Fibroblast of skin of abdomen (primary cell): Measurements from ENCODE around the gene PCSK5.
"Not testable (repeated sequence)": the region's sequence is repeated elsewhere in the genome, so short reads cannot be mapped to it uniquely, and the experiment has no call there.

Source experiments
- DNase-seq: peaks from one replicate; pipeline ENCODE4 v3.0.0-alpha.2; 2013

PCSK5 gene

GRCh38 chr9:75889977-75890471 lies 449 bp upstream of the PCSK5 start:
- DNase-seq = peak; percentile 67

GRCh38 chr9:75891277-75891741 lies 836 bp downstream of the PCSK5 start:
- DNase-seq = peak; percentile 27

- DNase-seq = no peak
Measured at GRCh38 chr9:75891771-75892215, 1.3 kb downstream of the PCSK5 start.

GRCh38 chr9:75892216-75892911 lies 1.9 kb downstream of the PCSK5 start:
- DNase-seq = no peak

- DNase-seq = no peak
Measured at GRCh38 chr9:75893106-75893505, 2.6 kb downstream of the PCSK5 start.

GRCh38 chr9:75894566-75894965 lies 4.1 kb downstream of the PCSK5 start:
- no peak for DNase-seq

- DNase-seq = no peak
Measured at GRCh38 chr9:75895112-75895511, 4.6 kb downstream of the PCSK5 start.

GRCh38 chr9:75896193-75896592 lies 5.7 kb downstream of the PCSK5 start:
- no peak for DNase-seq

GRCh38 chr9:75900893-75901524 lies 10.5 kb downstream of the PCSK5 start:
- DNase-seq = not testable (repeated sequence)

GRCh38 chr9:75903785-75904360 lies 13.4 kb downstream of the PCSK5 start:
- DNase-seq = peak; percentile 28

GRCh38 chr9:75904364-75904763 lies 13.9 kb downstream of the PCSK5 start:
- no peak for DNase-seq

- DNase-seq = no peak
Measured at GRCh38 chr9:75906531-75906930, 16.1 kb downstream of the PCSK5 start.

GRCh38 chr9:75907329-75907728 lies 16.9 kb downstream of the PCSK5 start:
- DNase-seq = no peak

- no peak for DNase-seq
Measured at GRCh38 chr9:75907923-75908322, 17.4 kb downstream of the PCSK5 start.

GRCh38 chr9:75909776-75910175 lies 19.3 kb downstream of the PCSK5 start:
- DNase-seq = no peak

- peak; percentile 18 for DNase-seq
Measured at GRCh38 chr9:75910731-75911130, 20.3 kb downstream of the PCSK5 start.

- DNase-seq = no peak
Measured at GRCh38 chr9:75911390-75911789, 20.9 kb downstream of the PCSK5 start.

- DNase-seq = no peak
Measured at GRCh38 chr9:75912951-75913350, 22.5 kb downstream of the PCSK5 start.

GRCh38 chr9:75914002-75914401 lies 23.5 kb downstream of the PCSK5 start:
- no peak for DNase-seq

- DNase-seq = no peak
Measured at GRCh38 chr9:75914883-75915452, 24.5 kb downstream of the PCSK5 start.

- no peak for DNase-seq
Measured at GRCh38 chr9:75918154-75918553, 27.7 kb downstream of the PCSK5 start.

- no peak for DNase-seq
Measured at GRCh38 chr9:75918909-75919308, 28.4 kb downstream of the PCSK5 start.

GRCh38 chr9:75921391-75922127 lies 31.1 kb downstream of the PCSK5 start:
- DNase-seq = no peak
